HFFc6 (cell line): ENCODE data around the gene KLF11. TPM values are rescaled to one million over a fixed set of nuclear protein-coding genes. Genes with fewer than 3 reads are reported as not detected.

Experiments
- DNase-seq: peaks from one replicate; pipeline ENCODE4 v3.0.0-alpha.2; 2018
- H3K27ac Mint-ChIP-seq: 2 replicates; pipeline ENCODE4 v1.8.0; 2020; ENCODE audit warnings: mild to moderate bottlenecking, mixed read lengths
- H3K27me3 Mint-ChIP-seq: 2 replicates; pipeline ENCODE4 v1.8.0; 2021; ENCODE audit warnings: mild to moderate bottlenecking, moderate library complexity, mixed read lengths; ENCODE audit not compliant: insufficient read depth
- H3K36me3 Mint-ChIP-seq: 2 replicates; pipeline ENCODE4 v1.8.0; 2021; ENCODE audit warnings: low read depth, mixed read lengths
- H3K4me1 Mint-ChIP-seq: 2 replicates; pipeline ENCODE4 v1.8.0; 2020; ENCODE audit warnings: low read depth, mixed read lengths
- H3K4me3 Mint-ChIP-seq: 2 replicates; pipeline ENCODE4 v1.8.0; 2020; ENCODE audit warnings: mild to moderate bottlenecking, moderate library complexity, mixed read lengths
- H3K9me3 Mint-ChIP-seq: 2 replicates; pipeline ENCODE4 v1.8.0; 2020; ENCODE audit warnings: mild to moderate bottlenecking, mixed read lengths
- CTCF ChIP-seq: fragments of 200-600 bp; sonication (generic); IDR thresholded peaks from 2 replicates; pipeline ENCODE4 v1.5.0; 2021; ENCODE audit warnings: antibody characterized with exemption, mild to moderate bottlenecking
- total RNA-seq, 6 experiments: library from RNA; stranded (reverse); fragmentation: NEBNext Ultra II Directional; extraction: Animal tissue kit (Norgen Biotek cat#: 25700); gene quantifications; 2 replicates in 1 of 6; 3 replicates in 5 of 6; pipeline ENCODE4 v1.2.3, GENCODE V29; 2021

The KLF11 gene
- total RNA-seq, 6 experiments from 2014 or later: 2.8 to 3.9 (median 3.6) TPM

DNA sequence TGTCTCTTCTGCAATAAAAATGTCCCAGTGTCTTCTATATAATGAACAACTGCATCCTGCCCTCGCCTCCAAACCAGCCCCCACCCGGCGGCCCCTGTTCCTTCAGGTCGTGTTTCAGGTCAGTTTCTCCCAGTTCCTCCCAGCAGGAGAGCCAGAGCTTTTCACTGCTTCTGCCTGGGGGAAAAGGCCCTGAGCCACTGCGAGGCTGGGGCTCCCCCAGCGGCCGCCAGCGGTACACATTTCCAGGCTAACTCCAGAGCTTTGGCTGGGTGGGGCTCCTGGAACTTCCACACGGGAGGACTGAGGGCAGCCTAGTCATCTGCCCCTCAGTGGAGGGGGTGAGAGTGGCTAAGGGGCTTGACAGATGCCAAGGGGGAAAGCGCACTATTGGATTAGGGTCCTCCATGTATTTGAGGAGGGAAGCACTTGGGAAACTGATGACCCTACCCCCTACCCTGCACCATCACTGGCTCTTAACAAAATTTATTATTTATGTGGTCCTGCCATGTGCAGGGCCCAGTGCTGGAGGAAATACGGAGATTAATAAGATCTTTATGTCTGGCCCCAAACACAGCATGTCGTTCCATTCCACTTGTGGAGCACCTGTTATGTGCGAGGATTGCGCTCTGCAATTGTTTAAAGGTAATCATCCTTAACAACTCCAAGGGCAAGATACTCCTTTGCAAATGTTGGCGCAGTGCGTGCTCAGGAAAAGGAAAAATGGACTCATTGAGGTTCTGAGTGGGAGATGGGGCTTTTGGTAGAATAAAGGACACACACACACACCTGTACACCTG lies 54.2 kb downstream of the KLF11 start:
- peaks cover 9% of the 10 kb centered on the region for H3K4me1 Mint-ChIP-seq
- H3K4me3 Mint-ChIP-seq: no peak overlapping the region
- no peak overlapping the region for H3K27ac Mint-ChIP-seq
- H3K9me3 Mint-ChIP-seq: peaks cover under 1% of the 10 kb centered on the region; the same call in 1 of the 2 replicates
- TF ChIP-seq CTCF: peak; percentile 89
- peak; percentile 54 for DNase-seq
- H3K36me3 Mint-ChIP-seq: peaks cover under 1% of the 10 kb centered on the region
- H3K27me3 Mint-ChIP-seq: peaks cover 20% of the 10 kb centered on the region

DNA sequence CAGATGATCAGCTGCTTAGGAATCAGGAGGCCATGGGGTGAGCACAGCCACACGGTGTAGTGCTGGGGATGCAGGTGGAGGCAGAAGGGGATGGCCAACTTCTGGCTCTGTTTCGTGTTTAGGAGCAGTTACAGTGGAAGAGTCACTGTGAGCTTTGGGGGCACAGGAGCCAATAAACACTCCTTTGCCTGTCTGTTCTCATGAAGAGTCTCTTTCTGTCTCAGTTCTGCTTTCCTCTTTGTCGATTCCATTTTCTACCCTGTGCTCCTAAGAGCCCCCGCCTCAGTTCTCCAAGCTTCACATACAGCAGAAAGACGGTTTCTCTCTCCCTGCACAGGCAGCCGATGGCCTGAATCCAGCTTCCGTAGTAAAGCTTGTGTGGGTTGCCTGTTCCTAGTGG lies 58.1 kb downstream of the KLF11 start:
- no peaks in the 10 kb centered on the region for H3K36me3 Mint-ChIP-seq
- no peak overlapping the region for H3K27ac Mint-ChIP-seq
- TF ChIP-seq CTCF: no peak
- peaks cover 7% of the 10 kb centered on the region for H3K27me3 Mint-ChIP-seq
- H3K4me3 Mint-ChIP-seq: no peak overlapping the region
- no peak for DNase-seq
- peaks cover 9% of the 10 kb centered on the region for H3K4me1 Mint-ChIP-seq
- no peaks in the 10 kb centered on the region for H3K9me3 Mint-ChIP-seq

DNA sequence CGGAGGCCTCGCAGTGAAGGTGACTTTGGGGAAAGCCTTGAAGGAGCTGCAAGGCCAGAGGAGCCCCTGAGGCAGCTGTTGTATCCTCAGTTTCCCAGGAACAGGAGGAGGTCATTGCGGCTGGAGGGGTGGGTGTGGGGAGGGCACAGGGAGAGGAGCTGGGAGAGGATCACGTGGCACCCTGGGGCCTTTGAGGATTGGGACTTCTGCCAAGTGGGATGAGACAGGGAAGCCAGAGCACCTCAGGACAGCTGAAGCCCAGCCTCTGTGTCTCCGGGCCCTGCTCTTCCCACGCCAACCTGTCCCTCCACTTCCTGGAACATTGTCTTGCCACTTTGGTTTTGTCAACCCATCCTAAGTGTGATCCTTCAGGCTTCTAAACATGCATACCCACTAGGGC lies 59.8 kb downstream of the KLF11 start:
- H3K4me3 Mint-ChIP-seq: no peak overlapping the region
- TF ChIP-seq CTCF: no peak
- H3K27me3 Mint-ChIP-seq: peaks cover 5% of the 10 kb centered on the region
- DNase-seq: no peak
- H3K27ac Mint-ChIP-seq: no peak overlapping the region
- no peaks in the 10 kb centered on the region for H3K9me3 Mint-ChIP-seq
- H3K36me3 Mint-ChIP-seq: no peaks in the 10 kb centered on the region
- H3K4me1 Mint-ChIP-seq: no peaks in the 10 kb centered on the region

Other genes with a start within 250 kb of the KLF11 start
- 10 to 100 TPM; 17.3 to 24.0 (median 22.3) TPM for gene TAF1B, start 200.1 kb upstream of the KLF11 start, total RNA-seq
- under 1 TPM; 0.46 to 0.76 (median 0.59) TPM for gene GRHL1, start 91.9 kb upstream of the KLF11 start, total RNA-seq
- 1 to 10 TPM in 4 of 6 experiments, under 1 TPM in 2; 0.24 to 2.0 (median 1.4) TPM for gene CYS1, start 36.9 kb downstream of the KLF11 start, total RNA-seq
- 100 to 1,000 TPM in 5 of 6 experiments, 10 to 100 TPM in 1; 76.4 to 179 (median 158) TPM for gene RRM2, start 79.2 kb downstream of the KLF11 start, total RNA-seq